GM21390 (cell line): ENCODE measurements around the gene RPL5.

Experiments used
- ATAC-seq: cut with Tn5 transposase; IDR thresholded peaks from one replicate; pipeline ENCODE4 v1.9.1; 2021; ENCODE audit not compliant: unreplicated experiment

Gene RPL5

GRCh38 chr1:92817986-92818764 lies 13.7 kb upstream of the RPL5 start:
- peak; percentile 76 for ATAC-seq

- ATAC-seq = no peak
These were observed 11.8 kb upstream of the RPL5 start for GRCh38 chr1:92820024-92820423.

DNA sequence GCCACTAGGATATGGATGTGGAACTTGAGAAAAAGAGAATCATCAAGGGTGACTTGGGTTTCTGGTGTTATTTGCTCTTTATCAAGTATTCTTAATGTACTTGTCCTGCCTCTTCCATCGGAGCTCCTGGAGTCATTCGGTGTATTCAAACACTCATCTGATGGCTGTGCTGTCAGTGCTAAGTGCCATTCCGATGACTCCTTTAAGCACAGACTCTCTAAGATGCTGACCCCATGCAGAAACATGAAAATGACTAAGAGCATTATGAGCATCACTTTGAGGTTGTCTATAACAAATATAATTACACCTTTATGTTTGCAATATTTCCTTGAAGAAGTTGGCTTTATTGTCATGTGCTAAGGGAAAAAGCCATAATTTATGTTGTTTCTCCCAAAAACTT lies 11.3 kb upstream of the RPL5 start:
- ATAC-seq = no peak

DNA sequence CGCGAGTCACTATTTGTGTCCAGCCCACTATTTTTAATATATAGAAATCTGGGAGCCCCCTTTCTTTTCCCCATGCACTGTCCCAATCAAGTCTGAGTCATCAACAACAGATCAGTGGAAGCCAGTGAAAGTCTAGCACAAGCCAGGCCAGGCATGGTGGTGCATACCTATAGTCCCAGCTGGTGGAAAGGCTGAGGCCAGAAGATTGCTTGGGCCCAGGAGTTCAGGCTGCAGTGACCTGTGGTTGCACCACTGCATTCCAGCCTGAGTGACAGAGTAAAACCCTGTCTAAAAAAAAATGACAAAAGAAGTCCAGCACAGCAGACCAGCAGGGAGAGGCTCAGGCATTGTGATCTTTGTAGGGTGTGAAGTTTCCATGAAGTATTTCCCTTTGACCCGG lies 9.0 kb upstream of the RPL5 start:
- ATAC-seq = no peak

DNA sequence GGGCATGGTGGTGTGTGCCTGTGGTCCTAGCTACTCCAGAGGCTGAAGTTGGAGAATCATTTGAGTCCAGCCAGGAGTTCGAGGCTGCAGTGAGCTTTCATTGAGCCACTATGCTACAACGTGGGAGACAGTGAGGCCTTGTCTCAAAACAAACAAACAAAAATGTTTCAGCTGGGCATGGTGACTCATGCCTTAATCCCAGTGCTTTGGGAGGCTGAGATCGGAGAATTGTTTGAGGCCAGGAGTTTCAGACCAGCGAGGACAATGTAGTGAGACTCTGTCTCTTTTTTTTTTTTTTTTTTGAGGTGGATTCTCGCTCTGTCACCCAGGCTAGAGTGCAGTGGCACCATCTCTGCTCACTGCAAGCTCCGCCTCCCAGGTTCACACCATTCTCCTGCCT lies 5.0 kb upstream of the RPL5 start:
- no peak for ATAC-seq

DNA sequence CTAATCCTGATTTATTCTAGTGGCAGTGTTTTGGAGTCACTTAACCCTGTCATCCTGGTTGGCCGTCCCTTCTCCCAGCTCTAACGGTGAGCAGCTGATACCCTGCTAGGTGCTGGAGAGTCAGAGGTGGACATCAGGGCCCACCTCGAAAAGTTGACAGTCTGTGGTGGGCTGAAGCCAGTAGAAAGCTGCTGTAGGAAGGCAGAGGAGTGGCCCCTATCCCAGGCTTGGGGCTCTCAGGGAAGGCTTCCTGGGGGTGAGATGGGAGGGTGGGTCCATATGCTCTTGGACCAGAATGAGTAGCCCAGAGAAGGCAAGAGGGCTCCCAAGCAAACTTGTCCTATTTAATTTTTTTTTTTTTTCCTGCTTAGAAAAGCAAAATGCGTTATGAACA lies 475 bp upstream of the RPL5 start:
- no peak for ATAC-seq

- peak; percentile 6 for ATAC-seq
These were observed 786 bp downstream of the RPL5 start for GRCh38 chr1:92832537-92833114.

DNA sequence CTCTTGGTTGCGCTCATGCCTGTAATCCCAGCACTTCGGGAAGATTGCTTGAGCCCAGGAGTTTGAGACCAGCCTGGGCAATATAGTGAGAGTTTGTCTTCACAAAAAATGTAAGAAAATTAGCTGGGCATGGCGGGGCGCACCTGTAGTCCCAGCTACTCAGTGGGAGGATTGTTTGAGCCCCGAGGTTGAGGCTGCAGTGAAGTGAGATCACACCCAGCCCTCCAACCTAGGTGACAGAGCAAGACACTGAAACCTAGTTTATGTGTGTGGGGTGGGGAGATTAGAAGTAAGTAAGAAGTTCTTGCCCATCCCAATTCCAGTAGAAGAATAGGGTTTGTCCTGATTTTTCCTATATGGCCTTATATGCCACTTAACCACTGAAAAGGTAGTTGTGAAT lies 2.0 kb downstream of the RPL5 start:
- ATAC-seq = no peak

- ATAC-seq = no peak
These were observed 2.8 kb downstream of the RPL5 start for GRCh38 chr1:92834617-92835016.

- no peak for ATAC-seq
These were observed 5.2 kb downstream of the RPL5 start for GRCh38 chr1:92837062-92837461.

GRCh38 chr1:92838519-92838918 lies 6.7 kb downstream of the RPL5 start:
- ATAC-seq = no peak

DNA sequence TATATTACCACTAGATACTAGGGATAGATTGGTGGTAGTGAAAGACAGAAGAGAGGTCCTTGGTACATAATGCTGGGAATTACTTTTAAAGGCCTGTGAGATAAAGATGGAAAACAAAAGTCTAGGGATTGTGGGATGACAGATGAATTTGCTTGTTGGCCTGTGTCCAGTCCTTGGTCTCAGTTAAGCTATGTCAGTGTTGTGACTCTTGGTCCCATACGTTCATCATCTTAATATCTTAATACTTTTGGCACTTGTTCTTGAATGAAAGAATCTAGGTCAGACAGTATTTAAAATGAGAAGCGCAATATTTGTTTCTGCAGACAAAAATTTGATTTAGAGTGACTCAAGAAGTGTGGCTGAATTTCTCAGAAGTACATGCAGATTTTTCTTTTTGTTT lies 7.6 kb downstream of the RPL5 start:
- no peak for ATAC-seq

- ATAC-seq = no peak
These were observed 8.8 kb downstream of the RPL5 start for GRCh38 chr1:92840600-92840999.

DNA sequence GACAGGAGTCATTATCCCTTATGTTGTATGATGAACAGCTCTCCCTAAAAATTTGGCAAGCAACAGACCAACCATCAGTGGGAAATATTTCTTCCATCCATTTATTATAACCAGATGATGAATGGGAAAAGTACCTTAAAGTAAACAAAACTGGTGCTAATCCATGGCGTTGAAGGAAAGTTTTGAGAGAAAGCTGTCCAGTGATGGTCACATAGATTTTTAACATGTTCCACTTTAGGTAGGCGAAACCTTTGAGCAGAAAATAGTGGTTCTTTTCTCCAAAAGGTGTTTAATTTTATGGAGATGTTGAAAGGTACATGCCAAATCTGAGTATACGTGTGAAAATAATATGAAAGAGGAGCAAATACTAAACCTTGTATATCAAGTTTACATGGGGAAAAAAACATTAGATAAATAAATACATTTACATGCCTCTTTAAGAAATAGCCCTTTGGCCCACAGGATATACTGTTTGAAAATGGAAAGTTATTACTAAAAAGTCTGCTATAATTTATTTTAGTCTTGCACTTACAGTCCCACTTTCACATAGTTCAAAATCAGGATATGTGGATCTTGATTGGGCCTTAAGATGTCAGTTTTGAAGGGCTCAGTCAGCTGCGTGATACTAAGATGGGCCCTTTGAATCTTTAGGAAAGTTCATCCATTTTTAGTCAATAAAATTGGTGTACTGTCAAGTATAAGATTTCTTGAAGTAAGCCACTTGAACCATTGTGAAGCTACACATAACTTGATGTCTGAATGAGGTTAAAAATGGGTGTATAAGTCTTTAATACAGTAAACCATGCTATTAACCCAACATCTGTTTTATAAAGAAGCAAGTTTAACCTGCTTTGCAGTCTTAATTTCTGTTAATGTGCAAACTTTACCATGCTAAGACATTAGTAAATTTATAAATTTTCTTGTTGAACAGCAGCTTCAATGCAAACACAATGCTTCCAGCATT lies 10.5 kb downstream of the RPL5 start:
- no peak for ATAC-seq

GRCh38 chr1:92843046-92843423 lies 11.2 kb downstream of the RPL5 start:
- ATAC-seq = no peak

DNA sequence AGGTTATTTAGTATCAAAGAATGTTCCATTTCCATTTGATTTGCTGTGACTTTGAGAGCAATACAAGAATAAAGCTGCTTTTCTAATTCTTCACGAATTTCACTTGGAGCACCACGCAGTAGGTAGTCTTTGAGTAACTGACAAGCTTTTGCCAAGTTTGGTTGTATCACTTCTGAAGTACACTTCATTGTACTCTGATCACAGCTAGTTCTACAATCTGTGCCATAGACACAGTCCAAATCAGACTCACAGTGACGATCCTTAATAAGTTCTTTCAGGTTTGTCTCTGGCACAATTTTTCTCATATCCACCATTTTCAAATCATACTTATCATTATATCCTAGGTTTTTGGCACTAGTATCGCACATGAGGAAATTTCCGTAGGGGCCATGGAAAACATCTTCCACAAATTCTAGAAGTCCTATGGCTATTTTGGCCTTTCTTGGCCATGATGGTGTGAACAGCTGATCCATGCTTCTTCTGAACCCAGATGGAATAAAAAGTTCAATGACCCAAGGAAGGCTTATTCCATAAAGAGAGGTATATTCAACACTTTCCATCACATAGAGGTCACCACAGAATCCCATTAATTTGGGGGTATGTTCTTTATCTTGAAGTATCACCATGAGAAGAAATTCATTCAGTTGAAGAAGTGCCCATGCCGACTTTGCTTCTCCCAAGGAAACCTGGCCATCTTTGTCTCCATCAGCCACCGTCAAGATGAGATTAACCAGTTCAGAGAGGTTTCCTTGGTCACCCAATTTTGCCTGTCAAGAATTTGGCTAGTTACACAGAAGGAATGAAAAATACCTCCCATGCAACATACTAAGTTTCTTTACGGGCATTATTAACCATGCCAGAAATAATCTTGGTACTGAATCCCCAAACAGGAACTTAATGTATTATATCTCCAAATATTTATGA lies 11.9 kb downstream of the RPL5 start:
- no peak for ATAC-seq

DNA sequence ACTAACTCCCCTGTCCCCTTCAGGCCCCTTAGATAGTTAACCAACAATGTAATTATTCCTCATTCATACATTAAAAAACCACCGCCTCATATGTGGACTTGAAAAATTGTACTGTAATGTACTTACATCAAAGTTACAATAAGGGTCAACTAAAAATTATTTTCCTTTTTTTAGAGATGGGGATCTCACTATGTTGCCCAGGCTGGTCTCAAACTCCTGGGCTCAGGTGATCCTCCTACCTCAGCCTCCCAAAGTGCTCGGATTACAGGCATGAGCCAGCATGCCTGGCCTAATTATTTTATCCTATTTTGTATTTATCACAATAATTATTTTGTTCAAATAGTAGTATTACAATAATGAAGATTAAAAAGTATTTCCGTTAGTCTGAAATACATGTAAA lies 12.6 kb downstream of the RPL5 start:
- no peak for ATAC-seq

GRCh38 chr1:92845908-92846307 lies 14.1 kb downstream of the RPL5 start:
- no peak for ATAC-seq

- no peak for ATAC-seq
These were observed 16.4 kb downstream of the RPL5 start for GRCh38 chr1:92848201-92848600.

GRCh38 chr1:92850019-92850418 lies 18.2 kb downstream of the RPL5 start:
- ATAC-seq = no peak

- no peak for ATAC-seq
These were observed 19.9 kb downstream of the RPL5 start for GRCh38 chr1:92851729-92852128.
